ENCODE measurements around the gene VCL. TPM values are rescaled to one million over a fixed set of nuclear protein-coding genes. Genes with fewer than 3 reads are reported as not detected.

The VCL gene
- total and polyA plus RNA-seq, 4 donors: 4.3 to 37.8 (median 17.3) TPM

GRCh38 chr10:74083304-74083703 lies 85.4 kb downstream of the VCL start:
- TF ChIP-seq HNF4G (IDR thresholded peaks at IDR 0.05) (peak; percentile 13), RXRA (IDR thresholded peaks at IDR 0.05) (peak; percentile 92), HNF4A (conservative IDR thresholded peaks at IDR 0.05) (peak; percentile 45 to 71), SP1 (IDR thresholded peaks at IDR 0.05) (peak; percentile 85), FOXA2 (IDR thresholded peaks at IDR 0.05) (no peak), EGR1 (IDR thresholded peaks at IDR 0.05; ENCODE audit: low read depth in 2 of 2) (no peak), CTCF (IDR thresholded peaks at IDR 0.05; ENCODE audit: low read depth, low read length, missing input control) (no peak)
- TF ChIP-seq, protein P1, sequence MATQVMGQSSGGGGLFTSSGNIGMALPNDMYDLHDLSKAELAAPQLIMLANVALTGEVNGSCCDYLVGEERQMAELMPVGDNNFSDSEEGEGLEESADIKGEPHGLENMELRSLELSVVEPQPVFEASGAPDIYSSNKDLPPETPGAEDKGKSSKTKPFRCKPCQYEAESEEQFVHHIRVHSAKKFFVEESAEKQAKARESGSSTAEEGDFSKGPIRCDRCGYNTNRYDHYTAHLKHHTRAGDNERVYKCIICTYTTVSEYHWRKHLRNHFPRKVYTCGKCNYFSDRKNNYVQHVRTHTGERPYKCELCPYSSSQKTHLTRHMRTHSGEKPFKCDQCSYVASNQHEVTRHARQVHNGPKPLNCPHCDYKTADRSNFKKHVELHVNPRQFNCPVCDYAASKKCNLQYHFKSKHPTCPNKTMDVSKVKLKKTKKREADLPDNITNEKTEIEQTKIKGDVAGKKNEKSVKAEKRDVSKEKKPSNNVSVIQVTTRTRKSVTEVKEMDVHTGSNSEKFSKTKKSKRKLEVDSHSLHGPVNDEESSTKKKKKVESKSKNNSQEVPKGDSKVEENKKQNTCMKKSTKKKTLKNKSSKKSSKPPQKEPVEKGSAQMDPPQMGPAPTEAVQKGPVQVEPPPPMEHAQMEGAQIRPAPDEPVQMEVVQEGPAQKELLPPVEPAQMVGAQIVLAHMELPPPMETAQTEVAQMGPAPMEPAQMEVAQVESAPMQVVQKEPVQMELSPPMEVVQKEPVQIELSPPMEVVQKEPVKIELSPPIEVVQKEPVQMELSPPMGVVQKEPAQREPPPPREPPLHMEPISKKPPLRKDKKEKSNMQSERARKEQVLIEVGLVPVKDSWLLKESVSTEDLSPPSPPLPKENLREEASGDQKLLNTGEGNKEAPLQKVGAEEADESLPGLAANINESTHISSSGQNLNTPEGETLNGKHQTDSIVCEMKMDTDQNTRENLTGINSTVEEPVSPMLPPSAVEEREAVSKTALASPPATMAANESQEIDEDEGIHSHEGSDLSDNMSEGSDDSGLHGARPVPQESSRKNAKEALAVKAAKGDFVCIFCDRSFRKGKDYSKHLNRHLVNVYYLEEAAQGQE (IDR thresholded peaks at IDR 0.05): peak; percentile 39
- Histone ChIP-seq H3K27me3 (ENCODE audit: control insufficient read depth in 4 of 4, insufficient read depth in 4 of 4, low read length in 3 of 4) (no peaks in the 10 kb centered on the region), H3K9me3 (ENCODE audit: control insufficient read depth in 4 of 4, low read length in 3 of 4) (no peaks in the 10 kb centered on the region), H3K4me1 (ENCODE audit: control insufficient read depth in 4 of 4, insufficient read depth in 4 of 4, low read length in 3 of 4) (peaks cover 4 to 22% (median 17%) of the 10 kb centered on the region in 4 donors), H3K9ac (ENCODE audit: low read depth in 1 of 2, low read length in 2 of 2) (no peak overlapping the region), H3K27ac (ENCODE audit: low read depth in 1 of 2, low read length in 2 of 2) (peak overlapping the region; percentile 60 to 73), H3K36me3 (ENCODE audit: control insufficient read depth in 4 of 4, insufficient read depth in 3 of 4, low read depth in 1 of 4, low read length in 3 of 4) (peaks cover 0 to 4% (median 0%) of the 10 kb centered on the region in 4 donors), H3K4me3 (ENCODE audit: low read depth in 1 of 3, low read length in 3 of 3) (no peak overlapping the region)
- 44% methylated on average over 2 of the region's 2 CpGs for WGBS
- DNase-seq (ENCODE audit: low spot score): no peak

- WGBS: 87% methylated on average over 3 of the region's 3 CpGs
- Histone ChIP-seq H3K36me3 (ENCODE audit: control insufficient read depth in 4 of 4, insufficient read depth in 3 of 4, low read depth in 1 of 4, low read length in 3 of 4) (peaks cover 0 to 7% (median 2%) of the 10 kb centered on the region in 4 donors), H3K9ac (ENCODE audit: low read depth in 1 of 2, low read length in 2 of 2) (no peak overlapping the region), H3K9me3 (ENCODE audit: control insufficient read depth in 4 of 4, low read length in 3 of 4) (no peaks in the 10 kb centered on the region), H3K4me1 (ENCODE audit: control insufficient read depth in 4 of 4, insufficient read depth in 4 of 4, low read length in 3 of 4) (peaks cover 4 to 22% (median 17%) of the 10 kb centered on the region in 4 donors), H3K4me3 (ENCODE audit: low read depth in 1 of 3, low read length in 3 of 3) (no peak overlapping the region), H3K27me3 (ENCODE audit: control insufficient read depth in 4 of 4, insufficient read depth in 4 of 4, low read length in 3 of 4) (no peaks in the 10 kb centered on the region), H3K27ac (ENCODE audit: low read depth in 1 of 2, low read length in 2 of 2) (no peak overlapping the region)
- TF ChIP-seq ZBTB33 (IDR thresholded peaks at IDR 0.05) (no peak), MAX (IDR thresholded peaks at IDR 0.05) (no peak), FOXA1 (IDR thresholded peaks at IDR 0.05) (no peak), YY1 (IDR thresholded peaks at IDR 0.05) (no peak), ATF3 (IDR thresholded peaks at IDR 0.05) (no peak), SP1 (IDR thresholded peaks at IDR 0.05) (no peak), JUND (IDR thresholded peaks at IDR 0.05) (no peak), GABPA (IDR thresholded peaks at IDR 0.05 in 1 of 2, conservative IDR thresholded peaks at IDR 0.05 in 1 of 2) (no peak), TAF1 (conservative IDR thresholded peaks at IDR 0.05) (no peak), FOXA2 (IDR thresholded peaks at IDR 0.05) (no peak), EGR1 (IDR thresholded peaks at IDR 0.05; ENCODE audit: low read depth in 2 of 2) (no peak)
- TF ChIP-seq, protein P1 (IDR thresholded peaks at IDR 0.05): no peak
- no peak for DNase-seq (ENCODE audit: low spot score)
Measured at GRCh38 chr10:74084955-74085354, 87.0 kb downstream of the VCL start.
